IMR-90 (cell line): Measurements from ENCODE around the gene GALK1. TPM values are rescaled to one million over a fixed set of nuclear protein-coding genes. Genes with fewer than 3 reads are reported as not detected.

Source experiments
- ATAC-seq: fragments of 200-7000 bp; cut with Tn5 transposase; 2 replicates; pipeline ENCODE4 v1.9.1; 2020; ENCODE audit warnings: low read depth, mild to moderate bottlenecking, moderate library complexity
- BruUV-seq: library from RNA; stranded (reverse); fragments of 400-500 nt; replicated peaks from 2 replicates; lab custom pipeline; 2021; lab: Mats Ljungman, UMichigan
- CTCF ChIA-PET: fragments of 300-600 bp; formaldehyde crosslinking; extraction: SDS; loops from one replicate; lab custom pipeline; 2021; ENCODE audit warnings: antibody characterized with exemption; lab: Yijun Ruan, JAX
- POLR2A ChIA-PET: fragments of 300-600 bp; sonication (Branson Sonifier 250); formaldehyde crosslinking; loops from one replicate; lab custom pipeline; 2022; ENCODE audit warnings: antibody characterized with exemption; ENCODE audit not compliant: unreplicated experiment; lab: Charles Lee
- DNase-seq: peaks from one replicate; pipeline ENCODE4 v3.0.0; 2013
- H2AFZ ChIP-seq: replicated peaks from 2 replicates; pipeline ENCODE3; 2013; ENCODE audit warnings: low read length, mild to moderate bottlenecking; ENCODE audit not compliant: poor library complexity
- H2AK5ac ChIP-seq: 2 replicates; pipeline ENCODE4 v1.6.1; 2013; ENCODE audit warnings: low read depth, low read length, inconsistent platforms
- H2AK9ac ChIP-seq: replicated peaks from 2 replicates; pipeline ENCODE3; 2013; ENCODE audit warnings: mild to moderate bottlenecking, low read depth, low read length, moderate library complexity; ENCODE audit not compliant: poor library complexity
- H2BK120ac ChIP-seq: 2 replicates; pipeline ENCODE4 v1.6.1; 2013; ENCODE audit warnings: low read depth, low read length, inconsistent platforms
- H2BK15ac ChIP-seq: 3 replicates; pipeline ENCODE4 v1.6.1; 2013; ENCODE audit warnings: low read depth, low read length, inconsistent platforms
- H2BK20ac ChIP-seq: 2 replicates; pipeline ENCODE4 v1.6.1; 2013; ENCODE audit warnings: low read depth, mild to moderate bottlenecking, inconsistent platforms, low read length, moderate library complexity
- H2BK5ac ChIP-seq: 2 replicates; pipeline ENCODE4 v1.6.1; 2013; ENCODE audit warnings: mild to moderate bottlenecking, low read depth, low read length, inconsistent platforms; ENCODE audit not compliant: poor library complexity, severe bottlenecking
- H3K14ac ChIP-seq: replicated peaks from 2 replicates; pipeline ENCODE4 v1.6.1; 2013; ENCODE audit warnings: low read depth, low read length, inconsistent platforms
- H3K18ac ChIP-seq: 2 replicates; pipeline ENCODE4 v1.6.1; 2013; ENCODE audit warnings: low read depth, low read length, control low read depth
- H3K23ac ChIP-seq: 2 replicates; pipeline ENCODE4 v1.6.1; 2013; ENCODE audit warnings: low read depth, low read length, inconsistent platforms
- H3K27ac ChIP-seq: 2 replicates; pipeline ENCODE4 v1.5.1; 2013; ENCODE audit warnings: mild to moderate bottlenecking, control low read depth, low read length; ENCODE audit not compliant: insufficient read depth
- H3K27me3 ChIP-seq: 2 replicates; pipeline ENCODE4 v1.6.1; 2013; ENCODE audit warnings: low read length; ENCODE audit not compliant: control insufficient read depth, insufficient read depth
- H3K36me3 ChIP-seq: 2 replicates; pipeline ENCODE4 v1.6.1; 2013; ENCODE audit warnings: low read length, mixed read lengths; ENCODE audit not compliant: control insufficient read depth, insufficient read depth
- H3K4ac ChIP-seq: 2 replicates; pipeline ENCODE4 v1.6.1; 2013; ENCODE audit warnings: low read depth, low read length, inconsistent platforms
- H3K4me1 ChIP-seq: 2 replicates; pipeline ENCODE4 v1.6.1; 2013; ENCODE audit warnings: low read length, mixed read lengths; ENCODE audit not compliant: control insufficient read depth, insufficient read depth
- H3K4me2 ChIP-seq: 2 replicates; pipeline ENCODE4 v1.6.1; 2013; ENCODE audit warnings: low read depth, mild to moderate bottlenecking, control low read depth, low read length, moderate library complexity
- H3K4me3 ChIP-seq: 2 replicates; pipeline ENCODE4 v1.5.1; 2013; ENCODE audit warnings: low read depth, mild to moderate bottlenecking, control low read depth, low read length, moderate library complexity; ENCODE audit not compliant: insufficient read depth
- H3K56ac ChIP-seq: 2 replicates; pipeline ENCODE4 v1.6.1; 2013; ENCODE audit warnings: low read length, inconsistent platforms; ENCODE audit not compliant: insufficient read depth; ENCODE audit errors: extremely low read depth
- H3K79me1 ChIP-seq, 2 experiments: 2 replicates each; pipeline ENCODE4 v1.6.1; 2013; ENCODE audit warnings: low read length in 2 of 2, inconsistent platforms in 1 of 2, low read depth in 1 of 2
- H3K9ac ChIP-seq: 2 replicates; pipeline ENCODE4 v1.6.1; 2013; ENCODE audit warnings: low read depth, low read length, control low read depth
- H3K9me1 ChIP-seq: 2 replicates; pipeline ENCODE4 v1.6.1; 2013; ENCODE audit warnings: low read length, inconsistent platforms; ENCODE audit not compliant: insufficient read depth
- H3K9me3 ChIP-seq: 2 replicates; pipeline ENCODE4 v1.6.1; 2013; ENCODE audit warnings: low read length; ENCODE audit not compliant: control insufficient read depth, insufficient read depth
- H4K20me1 ChIP-seq: 2 replicates; pipeline ENCODE4 v1.6.1; 2013; ENCODE audit warnings: low read length, inconsistent platforms; ENCODE audit not compliant: insufficient read depth
- H4K5ac ChIP-seq: 2 replicates; pipeline ENCODE4 v1.6.1; 2013; ENCODE audit warnings: mild to moderate bottlenecking, low read depth, low read length, control low read depth
- H4K8ac ChIP-seq, 2 experiments: 2 replicates each; pipeline ENCODE4 v1.6.1; 2013; ENCODE audit warnings: low read depth in 2 of 2, low read length in 2 of 2, control low read depth in 1 of 2, inconsistent platforms in 1 of 2
- H4K91ac ChIP-seq: 2 replicates; pipeline ENCODE4 v1.6.1; 2013; ENCODE audit warnings: low read depth, low read length, inconsistent platforms; ENCODE audit not compliant: insufficient read depth
- BHLHE40 ChIP-seq: fragments of 150-350 bp; IDR thresholded peaks from 2 replicates; pipeline ENCODE4 v1.6.1; 2016; ENCODE audit warnings: mild to moderate bottlenecking, low read depth, low read length
- CHD1 ChIP-seq: IDR thresholded peaks from 2 replicates; pipeline ENCODE4 v1.6.1; 2012; ENCODE audit warnings: low read depth, low read length, improper control_type of control experiment
- FOS ChIP-seq: fragments of 150-350 bp; IDR thresholded peaks from 2 replicates; pipeline ENCODE4 v1.6.1; 2016; ENCODE audit warnings: low read depth, low read length
- MAFK ChIP-seq: IDR thresholded peaks from 2 replicates; pipeline ENCODE4 v1.6.1; 2012; ENCODE audit warnings: low read depth, low read length, improper control_type of control experiment
- MXI1 ChIP-seq: IDR thresholded peaks from 2 replicates; pipeline ENCODE4 v1.6.1; 2012; ENCODE audit warnings: low read depth, mild to moderate bottlenecking, low read length, moderate library complexity, borderline replicate concordance
- NFE2L2 ChIP-seq: fragments of 150-350 bp; IDR thresholded peaks from 2 replicates; pipeline ENCODE4 v1.6.1; 2016; ENCODE audit warnings: low read depth, mild to moderate bottlenecking, low read length
- RAD21 ChIP-seq: IDR thresholded peaks from 2 replicates; pipeline ENCODE4 v1.6.1; 2012; ENCODE audit warnings: low read length, improper control_type of control experiment
- RCOR1 ChIP-seq: IDR thresholded peaks from 2 replicates; pipeline ENCODE4 v1.6.1; 2012; ENCODE audit warnings: mild to moderate bottlenecking, low read length, improper control_type of control experiment; ENCODE audit not compliant: insufficient replicate concordance
- RFX5 ChIP-seq: IDR thresholded peaks from 2 replicates; pipeline ENCODE4 v1.8.0; 2012; ENCODE audit warnings: low read depth, mild to moderate bottlenecking, low read length, moderate library complexity
- USF2 ChIP-seq: fragments of 150-350 bp; IDR thresholded peaks from 2 replicates; pipeline ENCODE4 v1.6.1; 2017; ENCODE audit warnings: mild to moderate bottlenecking, antibody characterized with exemption, low read length, low read depth
- WGBS, 2 experiments: methylation state at CpG; one replicate each; pipeline versions ENCODE4 v1.1.5 to v1.1.7; 2013; ENCODE audit warnings: missing lambda C conversion rate in 2 of 2; ENCODE audit not compliant: insufficient read length in 1 of 2; ENCODE audit errors: extremely low coverage in 2 of 2; 5-methylcytosine and 5-hydroxymethylcytosine counted together
- dilution Hi-C: fragments of 300-500 bp; cut with HindIII; formaldehyde crosslinking; loops from one replicate; pipeline ENCODE4 v1.14.3; 2018; ENCODE audit warnings: low sequenced_read_pairs; ENCODE audit not compliant: unreplicated experiment
- in situ Hi-C: fragments of 300-500 bp; cut with MboI; formaldehyde crosslinking; loops from 3 replicates; pipeline ENCODE4 v1.14.3; 2019; ENCODE audit warnings: low sequenced_read_pairs, inconsistent platforms, mixed read lengths
- intact Hi-C: fragments of 100-400 bp; cut with micrococcal nuclease; formaldehyde crosslinking; loops from 2 replicates; pipeline ENCODE4 v1.10.0; 2022
- polyA plus RNA-seq, 3 experiments: library from polyadenylated mRNA; depleted of rRNA; stranded (reverse); fragments of >200 nt; gene quantifications; 2 replicates each; pipeline ENCODE4 v1.2.3, GENCODE V29; 2012; ENCODE audit warnings: low replicate concordance in 1 of 3
- total RNA-seq: library from RNA; depleted of rRNA; stranded (reverse); fragments of >200 nt; gene quantifications from 2 replicates; pipeline ENCODE4 v1.2.3, GENCODE V29; 2012
- TF ChIP-seq, protein P1 (sequence below): conservative IDR thresholded peaks from 2 replicates; pipeline ENCODE4 v1.5.1; 2012; ENCODE audit warnings: mild to moderate bottlenecking, low read depth, low read length, improper control_type of control experiment
- TF ChIP-seq, protein P2 (sequence below): fragments of 150-350 bp; IDR thresholded peaks from 2 replicates; pipeline ENCODE4 v1.6.1; 2016; ENCODE audit warnings: low read depth, mild to moderate bottlenecking, low read length, moderate library complexity, borderline replicate concordance

Gene GALK1
- total and polyA plus RNA-seq, 2 of the 4 experiments (the other 2 are of a cell fraction) = 19.9 to 21.9 TPM

DNA sequence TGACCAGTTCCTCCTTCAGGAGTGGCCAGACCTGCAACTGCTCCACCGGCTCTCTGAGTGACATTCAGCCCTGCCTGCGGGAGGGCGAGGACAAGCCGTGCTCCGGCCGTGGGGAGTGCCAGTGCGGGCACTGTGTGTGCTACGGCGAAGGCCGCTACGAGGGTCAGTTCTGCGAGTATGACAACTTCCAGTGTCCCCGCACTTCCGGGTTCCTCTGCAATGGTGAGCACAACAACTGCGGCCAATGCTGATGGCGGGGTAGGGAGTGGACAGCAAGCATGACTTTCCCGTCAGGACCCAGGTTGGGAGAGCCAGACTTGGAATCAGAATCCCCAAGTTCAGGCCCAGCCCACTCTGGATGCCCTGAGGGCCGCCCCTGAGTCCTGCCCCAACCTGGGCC lies 31.5 kb downstream of the GALK1 start:
- H4K5ac ChIP-seq = no peak overlapping the region
- WGBS, 2 experiments = 88% methylated on average over 17 of the region's 18 CpGs; no CpG with 5 or more reads in 1 of the 2 experiments
- no peak overlapping the region for H3K4me2 ChIP-seq
- H4K91ac ChIP-seq = no peak overlapping the region
- no peak overlapping the region for H2AFZ ChIP-seq
- no peaks in the 10 kb centered on the region for H4K20me1 ChIP-seq
- no peak overlapping the region for H2BK120ac ChIP-seq
- no peaks in the 10 kb centered on the region for H3K36me3 ChIP-seq
- in situ Hi-C loops = no loop called here
- TF ChIP-seq RCOR1 (no peak), MAFK (no peak), NFE2L2 (no peak), MXI1 (no peak), CHD1 (no peak), RAD21 (no peak), FOS (no peak), USF2 (no peak), BHLHE40 (no peak), RFX5 (no peak)
- TF ChIP-seq, protein P1, sequence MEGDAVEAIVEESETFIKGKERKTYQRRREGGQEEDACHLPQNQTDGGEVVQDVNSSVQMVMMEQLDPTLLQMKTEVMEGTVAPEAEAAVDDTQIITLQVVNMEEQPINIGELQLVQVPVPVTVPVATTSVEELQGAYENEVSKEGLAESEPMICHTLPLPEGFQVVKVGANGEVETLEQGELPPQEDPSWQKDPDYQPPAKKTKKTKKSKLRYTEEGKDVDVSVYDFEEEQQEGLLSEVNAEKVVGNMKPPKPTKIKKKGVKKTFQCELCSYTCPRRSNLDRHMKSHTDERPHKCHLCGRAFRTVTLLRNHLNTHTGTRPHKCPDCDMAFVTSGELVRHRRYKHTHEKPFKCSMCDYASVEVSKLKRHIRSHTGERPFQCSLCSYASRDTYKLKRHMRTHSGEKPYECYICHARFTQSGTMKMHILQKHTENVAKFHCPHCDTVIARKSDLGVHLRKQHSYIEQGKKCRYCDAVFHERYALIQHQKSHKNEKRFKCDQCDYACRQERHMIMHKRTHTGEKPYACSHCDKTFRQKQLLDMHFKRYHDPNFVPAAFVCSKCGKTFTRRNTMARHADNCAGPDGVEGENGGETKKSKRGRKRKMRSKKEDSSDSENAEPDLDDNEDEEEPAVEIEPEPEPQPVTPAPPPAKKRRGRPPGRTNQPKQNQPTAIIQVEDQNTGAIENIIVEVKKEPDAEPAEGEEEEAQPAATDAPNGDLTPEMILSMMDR = no peak
- TF ChIP-seq, protein P2, sequence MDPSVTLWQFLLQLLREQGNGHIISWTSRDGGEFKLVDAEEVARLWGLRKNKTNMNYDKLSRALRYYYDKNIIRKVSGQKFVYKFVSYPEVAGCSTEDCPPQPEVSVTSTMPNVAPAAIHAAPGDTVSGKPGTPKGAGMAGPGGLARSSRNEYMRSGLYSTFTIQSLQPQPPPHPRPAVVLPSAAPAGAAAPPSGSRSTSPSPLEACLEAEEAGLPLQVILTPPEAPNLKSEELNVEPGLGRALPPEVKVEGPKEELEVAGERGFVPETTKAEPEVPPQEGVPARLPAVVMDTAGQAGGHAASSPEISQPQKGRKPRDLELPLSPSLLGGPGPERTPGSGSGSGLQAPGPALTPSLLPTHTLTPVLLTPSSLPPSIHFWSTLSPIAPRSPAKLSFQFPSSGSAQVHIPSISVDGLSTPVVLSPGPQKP = no peak
- no peak for DNase-seq
- ChIA-PET POLR2A (no interaction called here), CTCF (no interaction called here)
- no peak overlapping the region for H3K9ac ChIP-seq
- H2BK15ac ChIP-seq = no peak overlapping the region
- no peak overlapping the region for H3K23ac ChIP-seq
- H3K4ac ChIP-seq = no peak overlapping the region
- H3K9me3 ChIP-seq = no peaks in the 10 kb centered on the region
- dilution Hi-C loops = no loop called here
- H3K4me1 ChIP-seq = no peaks in the 10 kb centered on the region
- intact Hi-C loops = no loop called here
- H2AK5ac ChIP-seq = no peak overlapping the region
- no peak overlapping the region for H3K18ac ChIP-seq
- H2BK5ac ChIP-seq = no peak overlapping the region
- no peaks in the 10 kb centered on the region for H3K9me1 ChIP-seq
- ATAC-seq = no peak
- H3K56ac ChIP-seq = no peak overlapping the region
- H3K79me1 ChIP-seq = no peaks in the 10 kb centered on the region
- no peak overlapping the region for H3K27ac ChIP-seq
- no peak overlapping the region for H4K8ac ChIP-seq
- no peak overlapping the region for H3K4me3 ChIP-seq
- peaks cover 10% of the 10 kb centered on the region for H3K27me3 ChIP-seq
- no TSS peak for BruUV-seq
- no peak overlapping the region for H2BK20ac ChIP-seq
- H3K14ac ChIP-seq = no peak overlapping the region
- H2AK9ac ChIP-seq = peak overlapping the region; percentile 42
